ENCODE measurements around the gene KIF5C. TPM values are rescaled to one million over a fixed set of nuclear protein-coding genes. Genes with fewer than 3 reads are reported as not detected.

KIF5C gene
- total RNA-seq, 1 donor from 2014 or later, result 0.49 TPM

GRCh38 chr2:149042881-149043280 lies 167.9 kb downstream of the KIF5C start:
- peaks cover 13% of the 10 kb centered on the region for H3K27me3 ChIP-seq
- no peak overlapping the region for H3K27ac ChIP-seq
- intact Hi-C loops (cut with DNase I), result no loop called here
- TF ChIP-seq, protein P1, sequence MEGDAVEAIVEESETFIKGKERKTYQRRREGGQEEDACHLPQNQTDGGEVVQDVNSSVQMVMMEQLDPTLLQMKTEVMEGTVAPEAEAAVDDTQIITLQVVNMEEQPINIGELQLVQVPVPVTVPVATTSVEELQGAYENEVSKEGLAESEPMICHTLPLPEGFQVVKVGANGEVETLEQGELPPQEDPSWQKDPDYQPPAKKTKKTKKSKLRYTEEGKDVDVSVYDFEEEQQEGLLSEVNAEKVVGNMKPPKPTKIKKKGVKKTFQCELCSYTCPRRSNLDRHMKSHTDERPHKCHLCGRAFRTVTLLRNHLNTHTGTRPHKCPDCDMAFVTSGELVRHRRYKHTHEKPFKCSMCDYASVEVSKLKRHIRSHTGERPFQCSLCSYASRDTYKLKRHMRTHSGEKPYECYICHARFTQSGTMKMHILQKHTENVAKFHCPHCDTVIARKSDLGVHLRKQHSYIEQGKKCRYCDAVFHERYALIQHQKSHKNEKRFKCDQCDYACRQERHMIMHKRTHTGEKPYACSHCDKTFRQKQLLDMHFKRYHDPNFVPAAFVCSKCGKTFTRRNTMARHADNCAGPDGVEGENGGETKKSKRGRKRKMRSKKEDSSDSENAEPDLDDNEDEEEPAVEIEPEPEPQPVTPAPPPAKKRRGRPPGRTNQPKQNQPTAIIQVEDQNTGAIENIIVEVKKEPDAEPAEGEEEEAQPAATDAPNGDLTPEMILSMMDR (IDR thresholded peaks at IDR 0.05), result no peak
- no peak overlapping the region for H3K4me3 ChIP-seq
- peaks cover 4% of the 10 kb centered on the region for H3K9me3 ChIP-seq
- DNase-seq (no peak), ATAC-seq (no peak)
- H3K36me3 ChIP-seq, result no peaks in the 10 kb centered on the region
- H3K4me1 ChIP-seq, result no peaks in the 10 kb centered on the region

DNA sequence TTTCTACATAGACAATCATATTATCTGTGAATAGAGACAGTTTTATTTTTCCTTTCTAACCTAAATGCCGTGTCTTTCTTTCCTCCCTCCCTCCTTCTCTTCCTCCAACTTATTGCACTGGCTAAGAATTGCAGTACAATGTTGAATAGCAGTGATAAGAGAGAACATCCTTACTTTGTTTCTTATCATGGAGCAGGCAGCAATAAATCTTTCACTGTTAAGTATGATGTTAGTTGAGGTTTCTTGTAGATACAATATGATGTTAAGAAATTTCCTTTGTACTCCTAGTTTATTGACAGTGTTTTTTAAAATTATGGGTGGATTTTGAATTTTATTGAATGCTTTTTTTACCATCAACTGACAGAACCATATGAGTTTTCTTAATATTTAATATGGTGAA lies 169.5 kb downstream of the KIF5C start:
- ATAC-seq (no peak), DNase-seq (no peak)
- Histone ChIP-seq H3K27me3 (peaks cover 2% of the 10 kb centered on the region), H3K4me3 (no peak overlapping the region), H3K36me3 (no peaks in the 10 kb centered on the region), H3K9me3 (peaks cover 4% of the 10 kb centered on the region), H3K27ac (no peak overlapping the region), H3K4me1 (no peaks in the 10 kb centered on the region)
- TF ChIP-seq, protein P1 (IDR thresholded peaks at IDR 0.05), result no peak
- intact Hi-C loops (cut with DNase I), result no loop called here

- Histone ChIP-seq H3K9me3 (peaks cover 4% of the 10 kb centered on the region), H3K27me3 (no peaks in the 10 kb centered on the region), H3K36me3 (no peaks in the 10 kb centered on the region), H3K4me1 (no peaks in the 10 kb centered on the region), H3K4me3 (no peak overlapping the region), H3K27ac (no peak overlapping the region)
- TF ChIP-seq, protein P1 (IDR thresholded peaks at IDR 0.05), result no peak
- intact Hi-C loops (cut with DNase I), result no loop called here
- ATAC-seq (no peak), DNase-seq (no peak)
These were observed 172.1 kb downstream of the KIF5C start for GRCh38 chr2:149047118-149047517.

- ATAC-seq (no peak), DNase-seq (no peak)
- no peaks in the 10 kb centered on the region for H3K36me3 ChIP-seq
- H3K27ac ChIP-seq, result no peak overlapping the region
- no peaks in the 10 kb centered on the region for H3K4me1 ChIP-seq
- H3K27me3 ChIP-seq, result no peaks in the 10 kb centered on the region
- intact Hi-C loops (cut with DNase I), result no loop called here
- peaks cover 4% of the 10 kb centered on the region for H3K9me3 ChIP-seq
- TF ChIP-seq, protein P1 (IDR thresholded peaks at IDR 0.05), result no peak
- H3K4me3 ChIP-seq, result no peak overlapping the region
These were observed 174.1 kb downstream of the KIF5C start for GRCh38 chr2:149049142-149049541.

DNA sequence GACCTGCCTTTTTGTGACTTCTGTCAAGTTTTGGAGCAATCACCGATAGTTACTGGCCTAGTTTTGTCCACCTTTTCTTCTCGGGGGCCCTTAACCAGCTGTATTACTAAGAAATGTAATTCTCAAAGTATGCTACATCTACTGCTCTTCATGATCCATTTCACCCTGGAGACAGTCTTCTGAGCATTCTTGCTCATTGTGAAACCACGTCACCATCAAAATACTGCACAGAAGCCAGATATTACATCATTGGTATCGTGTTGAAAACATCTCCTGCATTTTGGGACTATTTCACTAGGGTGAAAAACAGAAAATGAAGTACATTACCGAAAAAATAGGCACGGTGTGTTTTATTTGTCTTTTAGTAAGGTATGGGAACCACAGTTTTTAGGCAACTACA lies 175.2 kb downstream of the KIF5C start:
- H3K36me3 ChIP-seq, result no peaks in the 10 kb centered on the region
- TF ChIP-seq, protein P1 (IDR thresholded peaks at IDR 0.05), result no peak
- DNase-seq (no peak), ATAC-seq (no peak)
- no peak overlapping the region for H3K27ac ChIP-seq
- no peak overlapping the region for H3K4me3 ChIP-seq
- H3K27me3 ChIP-seq, result no peaks in the 10 kb centered on the region
- peaks cover 4% of the 10 kb centered on the region for H3K9me3 ChIP-seq
- intact Hi-C loops (cut with DNase I), result no loop called here
- H3K4me1 ChIP-seq, result no peaks in the 10 kb centered on the region

DNA sequence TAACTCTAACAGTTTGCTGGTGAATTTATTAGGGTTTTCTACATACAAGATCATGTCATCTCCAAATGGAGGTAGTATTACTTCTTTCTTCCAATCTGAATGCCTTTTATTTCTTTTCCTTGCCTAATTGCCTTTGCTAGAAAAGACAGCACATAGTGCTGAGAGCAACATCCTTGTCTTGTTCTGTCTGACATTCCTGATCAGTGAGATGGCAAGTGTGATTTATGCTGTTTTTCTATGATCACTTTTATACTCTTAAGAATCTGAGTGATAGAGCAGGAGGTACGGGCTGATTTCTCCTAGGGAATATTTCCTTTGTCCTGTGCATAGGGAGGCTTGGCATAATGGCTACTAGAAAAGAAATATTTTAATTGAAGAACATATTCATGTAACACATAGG lies 180.7 kb downstream of the KIF5C start:
- TF ChIP-seq, protein P1 (IDR thresholded peaks at IDR 0.05), result no peak
- H3K27me3 ChIP-seq, result no peaks in the 10 kb centered on the region
- H3K4me3 ChIP-seq, result no peak overlapping the region
- no peaks in the 10 kb centered on the region for H3K4me1 ChIP-seq
- no peak overlapping the region for H3K27ac ChIP-seq
- DNase-seq (no peak), ATAC-seq (no peak)
- H3K36me3 ChIP-seq, result no peaks in the 10 kb centered on the region
- H3K9me3 ChIP-seq, result no peaks in the 10 kb centered on the region
- intact Hi-C loops (cut with DNase I), result no loop called here
